SHP77 treated with DMSO at 0.1 percent for 48 hours (cell line): ENCODE results near the gene DHRS3.
"Not testable (repeated sequence)": the region's sequence is repeated elsewhere in the genome, so short reads cannot be mapped to it uniquely, and the experiment has no call there.

ENCODE experiments used
- DNase-seq: peaks from one replicate; lab custom pipeline; 2025; lab: John Stamatoyannopoulos, UW

Gene DHRS3

GRCh38 chr1:12539320-12539704 lies 78.7 kb downstream of the DHRS3 start:
- DNase-seq: no peak

- not testable (repeated sequence) for DNase-seq
Measured at GRCh38 chr1:12538536-12538935, 79.5 kb downstream of the DHRS3 start.

- no peak for DNase-seq
Measured at GRCh38 chr1:12537906-12538461, 80.0 kb downstream of the DHRS3 start.

- no peak for DNase-seq
Measured at GRCh38 chr1:12537294-12537693, 80.7 kb downstream of the DHRS3 start.

GRCh38 chr1:12536023-12536639 lies 81.9 kb downstream of the DHRS3 start:
- no peak for DNase-seq

GRCh38 chr1:12532405-12533315 lies 85.3 kb downstream of the DHRS3 start:
- DNase-seq: no peak

- no peak for DNase-seq
Measured at GRCh38 chr1:12531179-12531499, 86.9 kb downstream of the DHRS3 start.

GRCh38 chr1:12530462-12531178 lies 87.4 kb downstream of the DHRS3 start:
- DNase-seq: no peak

- no peak for DNase-seq
Measured at GRCh38 chr1:12529640-12530174, 88.3 kb downstream of the DHRS3 start.

GRCh38 chr1:12528021-12528852 lies 89.8 kb downstream of the DHRS3 start:
- peak; percentile 11 for DNase-seq

- DNase-seq: no peak
Measured at GRCh38 chr1:12527564-12527963, 90.4 kb downstream of the DHRS3 start.

GRCh38 chr1:12525311-12526181 lies 92.5 kb downstream of the DHRS3 start:
- DNase-seq: no peak

- no peak for DNase-seq
Measured at GRCh38 chr1:12524266-12524665, 93.7 kb downstream of the DHRS3 start.

- not testable (repeated sequence) for DNase-seq
Measured at GRCh38 chr1:12522780-12523179, 95.2 kb downstream of the DHRS3 start.

GRCh38 chr1:12521096-12521495 lies 96.9 kb downstream of the DHRS3 start:
- no peak for DNase-seq

- no peak for DNase-seq
Measured at GRCh38 chr1:12519693-12520364, 98.2 kb downstream of the DHRS3 start.

- no peak for DNase-seq
Measured at GRCh38 chr1:12518931-12519692, 98.9 kb downstream of the DHRS3 start.
